Measurements from ENCODE around the gene RPL23.

The RPL23 gene

DNA sequence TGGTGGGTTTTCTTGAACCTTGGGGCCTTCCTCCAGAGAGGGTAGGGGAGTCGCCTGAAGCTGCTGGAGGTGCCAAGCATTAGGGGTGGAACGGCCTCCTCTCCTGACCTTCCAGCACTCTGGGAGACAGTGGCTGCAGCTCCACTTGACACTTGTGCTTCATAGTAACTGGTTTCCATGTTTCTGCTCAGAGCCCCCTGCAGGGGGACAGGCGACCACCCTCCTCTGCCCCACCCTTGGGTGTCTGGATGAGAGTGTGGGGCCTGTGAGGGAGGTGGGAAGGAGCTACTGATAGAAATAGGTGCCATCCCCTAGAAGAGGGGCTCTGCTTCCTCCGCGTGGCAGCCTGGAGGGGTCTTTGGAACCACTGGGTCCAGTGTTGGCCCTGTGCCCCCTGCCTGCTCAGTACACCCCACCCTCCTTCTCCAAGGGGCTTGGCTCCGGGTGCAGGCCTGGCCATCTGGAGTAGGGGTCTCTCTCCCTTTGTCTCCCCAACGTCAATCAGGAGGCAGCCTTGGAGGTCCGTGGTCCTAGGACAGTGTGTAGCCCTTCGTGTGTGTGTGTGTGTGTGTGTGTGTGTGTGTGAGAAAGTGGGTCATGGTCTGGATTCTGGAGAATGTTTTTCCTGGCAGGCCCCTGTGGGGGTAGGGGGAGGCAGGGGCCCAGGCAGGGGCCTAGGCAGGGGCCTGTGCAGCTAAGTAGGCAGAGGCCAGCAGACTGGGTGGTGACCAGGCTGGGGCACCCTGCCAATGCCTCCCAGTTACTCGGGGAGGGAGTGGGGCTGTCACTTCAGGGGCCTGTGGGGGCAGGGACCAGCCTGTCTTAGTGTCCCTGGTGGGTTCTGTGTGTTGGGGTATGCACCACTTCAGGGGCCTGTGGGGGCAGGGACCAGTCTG, 21.2 kb upstream of the RPL23 start:
- peak overlapping the region; percentile 42 for H3K4me3 ChIP-seq (ENCODE audit: low read depth, low read length)
- TF ChIP-seq, protein P1, sequence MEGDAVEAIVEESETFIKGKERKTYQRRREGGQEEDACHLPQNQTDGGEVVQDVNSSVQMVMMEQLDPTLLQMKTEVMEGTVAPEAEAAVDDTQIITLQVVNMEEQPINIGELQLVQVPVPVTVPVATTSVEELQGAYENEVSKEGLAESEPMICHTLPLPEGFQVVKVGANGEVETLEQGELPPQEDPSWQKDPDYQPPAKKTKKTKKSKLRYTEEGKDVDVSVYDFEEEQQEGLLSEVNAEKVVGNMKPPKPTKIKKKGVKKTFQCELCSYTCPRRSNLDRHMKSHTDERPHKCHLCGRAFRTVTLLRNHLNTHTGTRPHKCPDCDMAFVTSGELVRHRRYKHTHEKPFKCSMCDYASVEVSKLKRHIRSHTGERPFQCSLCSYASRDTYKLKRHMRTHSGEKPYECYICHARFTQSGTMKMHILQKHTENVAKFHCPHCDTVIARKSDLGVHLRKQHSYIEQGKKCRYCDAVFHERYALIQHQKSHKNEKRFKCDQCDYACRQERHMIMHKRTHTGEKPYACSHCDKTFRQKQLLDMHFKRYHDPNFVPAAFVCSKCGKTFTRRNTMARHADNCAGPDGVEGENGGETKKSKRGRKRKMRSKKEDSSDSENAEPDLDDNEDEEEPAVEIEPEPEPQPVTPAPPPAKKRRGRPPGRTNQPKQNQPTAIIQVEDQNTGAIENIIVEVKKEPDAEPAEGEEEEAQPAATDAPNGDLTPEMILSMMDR (IDR thresholded peaks at IDR 0.05; ENCODE audit: low read depth, low read length): no peak

- H3K4me3 ChIP-seq (ENCODE audit: low read depth, low read length): peak overlapping the region; percentile 42; the same call in 1 of the 2 replicates
- TF ChIP-seq, protein P1 (IDR thresholded peaks at IDR 0.05; ENCODE audit: low read depth, low read length): no peak
Observed at GRCh38 chr17:38873640-38874380, 20.3 kb upstream of the RPL23 start.

DNA sequence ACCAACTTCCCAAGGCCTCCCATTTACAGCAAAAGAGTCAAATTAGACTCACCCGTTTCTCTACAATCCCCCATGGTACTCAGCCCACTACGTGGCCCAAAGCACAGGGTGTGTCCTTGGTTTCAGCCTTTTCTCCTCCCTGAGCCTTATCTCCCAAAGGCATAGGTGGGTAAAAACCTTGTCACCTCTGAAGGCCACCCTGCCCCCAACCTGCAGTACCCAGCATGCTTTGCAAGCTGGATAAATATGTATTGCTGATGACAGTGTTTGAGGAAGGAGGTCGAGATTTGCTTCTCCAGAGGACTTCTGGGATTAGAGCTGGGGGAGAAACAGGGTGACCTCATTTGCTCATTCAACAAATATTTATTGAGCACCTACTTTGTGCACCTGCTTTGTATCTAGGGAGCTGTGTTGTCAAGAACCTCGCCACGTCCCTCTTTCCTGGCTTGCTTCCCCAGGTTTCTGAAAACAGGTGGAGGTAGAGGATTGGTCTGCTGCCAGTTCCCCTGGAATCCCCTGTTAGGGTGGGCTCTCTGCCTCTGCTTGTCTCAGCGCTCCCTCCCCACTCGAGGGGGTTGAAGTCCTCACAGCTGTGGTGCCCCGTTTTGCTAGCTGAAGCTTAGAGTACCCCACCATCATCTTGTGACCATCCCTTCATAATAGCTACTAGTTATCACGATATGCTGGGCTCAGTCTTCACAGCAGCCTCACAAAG, 19.3 kb upstream of the RPL23 start:
- H3K4me3 ChIP-seq (ENCODE audit: low read depth, low read length): peak overlapping the region; percentile 100
- TF ChIP-seq, protein P1 (IDR thresholded peaks at IDR 0.05; ENCODE audit: low read depth, low read length): no peak

GRCh38 chr17:38872027-38872511, 18.5 kb upstream of the RPL23 start:
- TF ChIP-seq, protein P1 (IDR thresholded peaks at IDR 0.05; ENCODE audit: low read depth, low read length): no peak
- peak overlapping the region; percentile 100 for H3K4me3 ChIP-seq (ENCODE audit: low read depth, low read length)

- H3K4me3 ChIP-seq (ENCODE audit: low read depth, low read length): peak overlapping the region; percentile 100
- TF ChIP-seq, protein P1 (IDR thresholded peaks at IDR 0.05; ENCODE audit: low read depth, low read length): no peak
Observed at GRCh38 chr17:38871247-38872015, 17.9 kb upstream of the RPL23 start.

DNA sequence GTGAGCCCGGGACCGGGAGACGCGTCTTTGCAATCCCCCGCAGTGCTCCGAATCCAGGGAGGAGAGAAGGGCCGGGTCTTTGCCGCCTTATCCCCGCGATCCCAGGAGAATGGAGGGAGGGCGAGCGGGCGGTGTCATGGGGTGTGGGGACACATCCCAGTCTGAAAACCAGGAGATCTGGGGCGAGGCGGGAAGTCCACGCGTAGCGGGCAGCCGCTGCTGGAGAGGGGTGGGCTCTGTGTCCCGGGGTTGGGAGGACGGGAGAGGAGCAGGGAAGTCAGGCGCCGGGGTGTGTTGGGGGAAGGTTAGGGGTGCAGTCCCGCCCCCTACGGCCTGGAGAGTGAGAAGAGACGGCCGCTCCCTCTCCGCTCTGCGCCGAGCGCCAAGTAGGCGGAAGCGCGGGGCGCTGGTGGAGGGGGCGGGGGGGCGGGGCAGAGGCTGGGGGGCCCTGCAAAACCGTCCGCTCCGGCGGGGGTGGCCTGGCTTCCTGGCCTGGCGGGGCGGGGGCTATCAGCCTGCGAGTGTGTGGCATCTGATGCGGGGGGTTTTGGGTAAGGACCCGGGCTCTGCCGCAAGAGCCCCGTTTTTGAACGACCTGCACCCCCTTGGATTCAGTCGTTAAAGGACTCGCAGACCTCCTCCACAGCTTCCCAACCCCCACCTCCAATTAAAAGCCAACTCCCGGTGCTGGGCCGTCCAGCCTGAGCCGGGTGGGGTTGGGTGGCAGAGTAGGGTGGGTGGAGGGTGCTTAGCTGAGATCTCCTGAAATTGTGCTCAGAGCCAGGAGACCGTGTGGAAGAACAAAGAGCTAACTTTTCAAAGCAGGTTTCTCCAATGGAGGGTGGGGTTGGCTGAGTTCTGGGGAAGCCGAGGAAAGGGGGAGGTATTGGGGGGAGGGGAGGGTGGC, 17.0 kb upstream of the RPL23 start:
- H3K4me3 ChIP-seq (ENCODE audit: low read depth, low read length): peak overlapping the region; percentile 100
- TF ChIP-seq, protein P1 (IDR thresholded peaks at IDR 0.05; ENCODE audit: low read depth, low read length): no peak
